DND-41 (cell line): ENCODE data around the gene BCAP29.

ENCODE experiments used
- ATAC-seq: fragments of 200-7000 bp; cut with Tn5 transposase; 3 replicates; pipeline ENCODE4 v1.9.1; 2021; ENCODE audit warnings: low read depth; ENCODE audit not compliant: insufficient read depth
- DNase-seq: peaks from one replicate; pipeline ENCODE4 v3.0.0-alpha.2; 2020
- H2AFZ ChIP-seq: 2 replicates; pipeline ENCODE4 v1.6.0; 2012; ENCODE audit warnings: low read depth, low read length
- H3K27ac ChIP-seq: 2 replicates; pipeline ENCODE4 v1.5.1; 2012; ENCODE audit warnings: low read length, inconsistent platforms
- H3K27me3 ChIP-seq: fragments of 200-600 bp; sonication (generic); 2 replicates; pipeline ENCODE4 v1.6.0; 2012; ENCODE audit warnings: low read length, mild to moderate bottlenecking, inconsistent platforms; ENCODE audit not compliant: insufficient read depth, poor library complexity
- H3K36me3 ChIP-seq: 2 replicates; pipeline ENCODE4 v1.5.1; 2012; ENCODE audit warnings: low read length, inconsistent platforms; ENCODE audit not compliant: insufficient read depth
- H3K4me1 ChIP-seq: 2 replicates; pipeline ENCODE4 v1.5.1; 2012; ENCODE audit warnings: mild to moderate bottlenecking, low read length; ENCODE audit not compliant: insufficient read depth
- H3K4me2 ChIP-seq: 2 replicates; pipeline ENCODE4 v1.6.0; 2012; ENCODE audit warnings: mild to moderate bottlenecking, moderate library complexity, low read length, inconsistent platforms; ENCODE audit not compliant: insufficient read depth
- H3K4me3 ChIP-seq, 2 experiments: fragments of 200-600 bp in 1 of 2; shearing (Covaris generic) in 1 of 2; 2 replicates each; pipeline ENCODE4 v1.5.1; 2012 to 2016; ENCODE audit warnings: inconsistent platforms in 2 of 2, low read length in 2 of 2, mild to moderate bottlenecking in 2 of 2, low read depth in 1 of 2, moderate library complexity in 1 of 2
- H3K79me2 ChIP-seq: 2 replicates; pipeline ENCODE4 v1.6.0; 2012; ENCODE audit warnings: low read length, inconsistent platforms; ENCODE audit not compliant: insufficient read depth
- H3K9ac ChIP-seq: 2 replicates; pipeline ENCODE4 v1.6.0; 2012; ENCODE audit warnings: low read depth, mild to moderate bottlenecking, inconsistent platforms, low read length, moderate library complexity
- H3K9me3 ChIP-seq: 2 replicates; pipeline ENCODE4 v1.5.1; 2012; ENCODE audit warnings: low read length, moderate library complexity, mild to moderate bottlenecking, inconsistent platforms; ENCODE audit not compliant: insufficient read depth, severe bottlenecking
- H4K20me1 ChIP-seq: 2 replicates; pipeline ENCODE4 v1.6.0; 2012; ENCODE audit warnings: low read length; ENCODE audit not compliant: insufficient read depth
- CTCF ChIP-seq: IDR thresholded peaks from 2 replicates; pipeline ENCODE4 v1.5.1; 2012; ENCODE audit warnings: borderline replicate concordance, low read length, moderate library complexity, mild to moderate bottlenecking; ENCODE audit not compliant: poor library complexity, severe bottlenecking; ENCODE audit errors: extremely low read depth
- EZH2 ChIP-seq: IDR thresholded peaks from 3 replicates; pipeline ENCODE4 v1.6.1; 2012; ENCODE audit warnings: borderline replicate concordance, low read depth, mild to moderate bottlenecking, moderate library complexity, low read length, inconsistent platforms; ENCODE audit not compliant: severe bottlenecking

The BCAP29 gene

GRCh38 chr7:107659666-107660065 lies 79.6 kb downstream of the BCAP29 start:
- no peak for TF ChIP-seq CTCF
- TF ChIP-seq EZH2, result no peak
- Histone ChIP-seq H3K27me3 (no peaks in the 10 kb centered on the region), H3K4me1 (peaks cover 23% of the 10 kb centered on the region), H2AFZ (peak overlapping the region; percentile 53; the same call in 1 of the 2 replicates), H3K4me3 (no peak overlapping the region), H3K4me2 (peak overlapping the region; percentile 45), H3K36me3 (no peaks in the 10 kb centered on the region), H3K79me2 (no peaks in the 10 kb centered on the region), H3K9me3 (no peaks in the 10 kb centered on the region), H3K9ac (no peak overlapping the region), H4K20me1 (no peaks in the 10 kb centered on the region), H3K27ac (peak overlapping the region; percentile 65)
- peak; percentile 88 for ATAC-seq
- DNase-seq, result peak; percentile 72

GRCh38 chr7:107660381-107661080 lies 80.5 kb downstream of the BCAP29 start, which contains the start of gene SLC26A4:
TSS of gene SLC26A4 (plus strand) at chr7:107660828. CDS start at chr7:107661642, 814 bp downstream.
- H2AFZ ChIP-seq, result peak within 1 kb of the TSS; percentile 53
- H3K4me3 ChIP-seq, result no peak within 1 kb of the TSS
- H3K4me2 ChIP-seq, result peak within 1 kb of the TSS; percentile 45
- H3K79me2 ChIP-seq, result no peaks in the 10 kb centered on the region
- no peaks in the 10 kb centered on the region for H3K36me3 ChIP-seq
- peaks cover 23% of the 10 kb centered on the region for H3K4me1 ChIP-seq
- peak; percentile 70 for DNase-seq
- TF ChIP-seq EZH2 (no peak), CTCF (no peak)
- peak within 1 kb of the TSS; percentile 65 for H3K27ac ChIP-seq
- H4K20me1 ChIP-seq, result no peaks in the 10 kb centered on the region
- peak; percentile 76 for ATAC-seq
- H3K27me3 ChIP-seq, result no peaks in the 10 kb centered on the region
- no peaks in the 10 kb centered on the region for H3K9me3 ChIP-seq
- no peak within 1 kb of the TSS for H3K9ac ChIP-seq

GRCh38 chr7:107661081-107661864 lies 81.2 kb downstream of the BCAP29 start:
- DNase-seq (no peak), ATAC-seq (no peak)
- TF ChIP-seq EZH2, result no peak
- no peak for TF ChIP-seq CTCF
- Histone ChIP-seq H3K4me1 (peaks cover 23% of the 10 kb centered on the region), H3K9me3 (no peaks in the 10 kb centered on the region), H3K4me3 (no peak overlapping the region), H3K9ac (no peak overlapping the region), H3K79me2 (no peaks in the 10 kb centered on the region), H4K20me1 (no peaks in the 10 kb centered on the region), H3K4me2 (no peak overlapping the region), H3K27ac (no peak overlapping the region), H3K27me3 (no peaks in the 10 kb centered on the region), H2AFZ (no peak overlapping the region), H3K36me3 (no peaks in the 10 kb centered on the region)
